A673 (cell line): ENCODE results near the gene CRB2.

Source experiments
- EZH2 ChIP-seq: fragments of 200-600 bp; sonication (generic); IDR thresholded peaks from 2 replicates; pipeline ENCODE4 v1.6.1; 2017; ENCODE audit warnings: borderline replicate concordance, low read depth, mild to moderate bottlenecking, mixed read lengths, antibody characterized with exemption, low read length; ENCODE audit not compliant: poor library complexity, severe bottlenecking
- TF ChIP-seq, protein P1 (sequence below): fragments of 300-800, 200-600 bp; sonication (generic); conservative IDR thresholded peaks from 2 replicates; pipeline ENCODE4 v1.5.1; 2017; ENCODE audit warnings: low read depth, mild to moderate bottlenecking, antibody characterized with exemption, low read length, moderate library complexity, mixed read lengths

DNA sequence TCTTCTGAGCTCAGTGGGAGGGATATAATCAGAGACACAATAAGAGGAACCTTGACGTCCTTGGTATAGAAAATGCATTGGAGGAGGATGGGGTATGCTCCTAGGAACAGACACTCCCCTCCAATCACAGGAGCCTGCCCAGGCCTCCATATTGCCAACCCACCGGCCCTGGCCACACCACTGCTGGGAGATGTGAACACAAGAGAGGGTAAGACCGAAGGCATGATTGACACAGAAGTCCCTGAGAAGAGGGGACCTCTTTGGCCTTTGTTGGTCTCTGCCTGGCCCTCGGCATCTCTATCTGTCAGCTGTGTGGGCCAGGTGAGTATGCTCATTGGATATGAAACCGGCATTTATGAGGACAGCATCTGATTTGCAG is 62.0 kb downstream of the CRB2 start:
- no peak for TF ChIP-seq EZH2
- TF ChIP-seq, protein P1, sequence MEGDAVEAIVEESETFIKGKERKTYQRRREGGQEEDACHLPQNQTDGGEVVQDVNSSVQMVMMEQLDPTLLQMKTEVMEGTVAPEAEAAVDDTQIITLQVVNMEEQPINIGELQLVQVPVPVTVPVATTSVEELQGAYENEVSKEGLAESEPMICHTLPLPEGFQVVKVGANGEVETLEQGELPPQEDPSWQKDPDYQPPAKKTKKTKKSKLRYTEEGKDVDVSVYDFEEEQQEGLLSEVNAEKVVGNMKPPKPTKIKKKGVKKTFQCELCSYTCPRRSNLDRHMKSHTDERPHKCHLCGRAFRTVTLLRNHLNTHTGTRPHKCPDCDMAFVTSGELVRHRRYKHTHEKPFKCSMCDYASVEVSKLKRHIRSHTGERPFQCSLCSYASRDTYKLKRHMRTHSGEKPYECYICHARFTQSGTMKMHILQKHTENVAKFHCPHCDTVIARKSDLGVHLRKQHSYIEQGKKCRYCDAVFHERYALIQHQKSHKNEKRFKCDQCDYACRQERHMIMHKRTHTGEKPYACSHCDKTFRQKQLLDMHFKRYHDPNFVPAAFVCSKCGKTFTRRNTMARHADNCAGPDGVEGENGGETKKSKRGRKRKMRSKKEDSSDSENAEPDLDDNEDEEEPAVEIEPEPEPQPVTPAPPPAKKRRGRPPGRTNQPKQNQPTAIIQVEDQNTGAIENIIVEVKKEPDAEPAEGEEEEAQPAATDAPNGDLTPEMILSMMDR, result no peak
